Ovary (tissue), 9 donors: ENCODE results near the gene SPAG8. TPM values are rescaled to one million over a fixed set of nuclear protein-coding genes. Genes with fewer than 3 reads are reported as not detected.
A peak's percentile ranks its signal among the peaks of the same experiment; 100 is the strongest.

Experiments
- DNase-seq, 5 donors: peaks; one replicate each; pipeline ENCODE4 v3.0.0-alpha.2; 2019 to 2020
- H3K27ac ChIP-seq, 2 donors: fragments of 200-600 bp; one replicate each; pipeline versions ENCODE4 v1.5.1 to v1.8.0; 2019 to 2022
- H3K27me3 ChIP-seq: fragments of 200-600 bp; one replicate; pipeline ENCODE4 v1.8.0; 2022
- H3K36me3 ChIP-seq: fragments of 200-600 bp; sonication (generic); one replicate; pipeline ENCODE4 v1.5.1; 2019
- H3K4me1 ChIP-seq: one replicate; pipeline ENCODE4 v1.8.1; 2013; ENCODE audit warnings: mild to moderate bottlenecking, moderate library complexity; ENCODE audit not compliant: insufficient read depth
- H3K4me3 ChIP-seq: fragments of 200-600 bp; sonication (generic); one replicate; pipeline ENCODE4 v1.5.1; 2017
- H3K9me3 ChIP-seq, 2 donors: fragments of 200-600 bp in 1 of 2; sonication (generic) in 1 of 2; one replicate each; pipeline versions ENCODE4 v1.5.1 to v1.8.1; 2013 to 2019; ENCODE audit warnings: mild to moderate bottlenecking in 1 of 2, moderate library complexity in 1 of 2
- EP300 ChIP-seq: sonication (generic); formaldehyde crosslinking; IDR thresholded peaks from one replicate; pipeline ENCODE4 v1.6.1; 2017; ENCODE audit warnings: antibody characterized with exemption
- POLR2A ChIP-seq: fragments of 450-650 bp; IDR thresholded peaks from one replicate; pipeline ENCODE4 v1.6.1; 2017; ENCODE audit warnings: antibody characterized with exemption, mild to moderate bottlenecking, moderate library complexity
- WGBS, 3 donors: extraction: QIAGEN DNeasy Blood & Tissue Kit in 1 of 3; methylation state at CpG; one replicate each; pipeline versions ENCODE4 v1.1.5 to v1.1.7; 2013 to 2017; 5-methylcytosine and 5-hydroxymethylcytosine counted together
- intact Hi-C, 4 donors: fragments of 100-400 bp; cut with DNase I; formaldehyde crosslinking; loops; one replicate each; pipeline versions ENCODE4 v1.11.0 to v1.15.1; 2022 to 2023
- polyA plus RNA-seq, 2 donors: library from polyadenylated mRNA; stranded (reverse); fragments of 200-250 nt in 1 of 2; fragments of 350-450 nt in 1 of 2; fragmentation: Illumina TruSeq in 1 of 2; extraction: RNeasy Lipid Tissue Mini Kit (QIAGEN cat#74804) in 1 of 2; gene quantifications; one replicate each; pipeline ENCODE4 v1.2.3, GENCODE V29; 2013 to 2014
- total RNA-seq, 7 donors: library from RNA; depleted of rRNA in 2 of 7; stranded (reverse); fragments of >200 nt in 2 of 7; fragmentation: NEBNext Ultra II Directional in 3 of 7; extraction: Animal tissue kit (Norgen Biotek cat#: 25700) in 3 of 7; gene quantifications; one replicate each; pipeline versions ENCODE4 v1.1.0 to v1.2.4, GENCODE V29; 2016 to 2023
- TF ChIP-seq, protein P1 (sequence below), 3 donors: fragments of 450-650 bp in 2 of 3; fragments of 200-600 bp in 1 of 3; IDR thresholded peaks; one replicate each; pipeline versions ENCODE4 v1.5.1 to v1.8.0; 2016 to 2022; ENCODE audit warnings: antibody characterized with exemption in 3 of 3, mild to moderate bottlenecking in 1 of 3
- donor health status: DM: no; HTN: no; CAD: no; lungs with moderate emphysema.
- donor health status: DM: no; HTN: no; CAD: no.
- donor health status: Bipolar disorder and iron deficiency.
- donor health status: DM: yes; HTN: yes; CAD: no.
- donor health status: DM: no; HTN: no; CAD: no.
- donor health status: DM: yes; HTN: yes; CAD: no.

Gene SPAG8
- total and polyA plus RNA-seq, 9 donors = 2.1 to 28.1 (median 4.6) TPM

- TF ChIP-seq, protein P1, sequence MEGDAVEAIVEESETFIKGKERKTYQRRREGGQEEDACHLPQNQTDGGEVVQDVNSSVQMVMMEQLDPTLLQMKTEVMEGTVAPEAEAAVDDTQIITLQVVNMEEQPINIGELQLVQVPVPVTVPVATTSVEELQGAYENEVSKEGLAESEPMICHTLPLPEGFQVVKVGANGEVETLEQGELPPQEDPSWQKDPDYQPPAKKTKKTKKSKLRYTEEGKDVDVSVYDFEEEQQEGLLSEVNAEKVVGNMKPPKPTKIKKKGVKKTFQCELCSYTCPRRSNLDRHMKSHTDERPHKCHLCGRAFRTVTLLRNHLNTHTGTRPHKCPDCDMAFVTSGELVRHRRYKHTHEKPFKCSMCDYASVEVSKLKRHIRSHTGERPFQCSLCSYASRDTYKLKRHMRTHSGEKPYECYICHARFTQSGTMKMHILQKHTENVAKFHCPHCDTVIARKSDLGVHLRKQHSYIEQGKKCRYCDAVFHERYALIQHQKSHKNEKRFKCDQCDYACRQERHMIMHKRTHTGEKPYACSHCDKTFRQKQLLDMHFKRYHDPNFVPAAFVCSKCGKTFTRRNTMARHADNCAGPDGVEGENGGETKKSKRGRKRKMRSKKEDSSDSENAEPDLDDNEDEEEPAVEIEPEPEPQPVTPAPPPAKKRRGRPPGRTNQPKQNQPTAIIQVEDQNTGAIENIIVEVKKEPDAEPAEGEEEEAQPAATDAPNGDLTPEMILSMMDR (IDR thresholded peaks at IDR 0.05) = no peak
- TF ChIP-seq POLR2A (no peak), EP300 (no peak)
- H3K27ac ChIP-seq = no peak overlapping the region
- intact Hi-C loops = no loop called here
- no peaks in the 10 kb centered on the region for H3K36me3 ChIP-seq
- 44 to 78% (median 75%) methylated on average over 1 of the region's 1 CpG for WGBS, 3 donors
- DNase-seq = no peak
- no peak overlapping the region for H3K4me3 ChIP-seq
- H3K27me3 ChIP-seq = no peaks in the 10 kb centered on the region
- H3K4me1 ChIP-seq = peaks cover 2% of the 10 kb centered on the region
- no peaks in the 10 kb centered on the region for H3K9me3 ChIP-seq
Measured at GRCh38 chr9:35816708-35817107, 4.6 kb upstream of the SPAG8 start.

DNA sequence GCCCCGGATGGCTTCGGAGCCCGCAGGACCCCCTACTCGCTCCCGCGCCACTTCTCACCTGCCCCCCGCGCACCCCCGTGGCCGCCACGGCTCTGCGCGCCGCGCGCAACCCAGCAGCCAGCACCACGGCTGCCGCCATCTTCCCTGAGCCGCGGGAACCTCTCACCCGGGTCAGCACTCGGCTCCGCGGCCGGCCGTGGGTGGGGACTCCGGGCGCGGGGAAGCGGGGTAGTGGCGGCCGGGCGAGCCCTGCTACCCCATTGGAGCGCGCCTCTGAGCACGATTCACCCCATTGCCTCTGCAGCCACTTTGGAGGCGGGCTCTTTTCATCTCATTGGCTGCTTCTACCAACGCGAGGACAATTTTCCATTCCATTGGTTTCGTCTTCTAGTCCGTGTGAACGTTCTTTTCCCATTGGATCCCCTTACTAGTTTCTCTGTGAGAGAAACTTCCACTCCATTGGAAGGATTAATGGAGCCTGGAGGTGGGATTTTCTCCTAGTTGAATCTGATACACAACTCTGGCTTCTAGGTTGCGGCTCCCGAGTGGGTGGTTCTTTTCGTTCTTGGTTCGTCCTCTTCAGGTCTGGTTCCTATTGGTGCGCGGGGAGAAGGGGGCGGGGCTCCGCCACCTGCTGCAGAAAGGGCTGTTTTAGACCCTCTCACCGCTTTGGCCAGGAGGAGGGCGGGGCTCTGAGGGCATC is 2.9 kb upstream of the SPAG8 start, which contains the start of gene HINT2:
Gene HINT2 (minus strand): TSS at position 202 of the 703 bp plus-strand sequence. CDS start 63 bp downstream, at position 139.
- H3K27me3 ChIP-seq = no peaks in the 10 kb centered on the region
- peaks cover 2% of the 10 kb centered on the region for H3K4me1 ChIP-seq
- H3K4me3 ChIP-seq = peak within 1 kb of the TSS; percentile 74
- DNase-seq = peak; percentile 92 to 96 (median 93)
- peak; percentile 91 for TF ChIP-seq POLR2A
- no peak for TF ChIP-seq EP300
- TF ChIP-seq, protein P1 (IDR thresholded peaks at IDR 0.05) = peak in 2 of 3 donors; percentile 10 to 26
- intact Hi-C loops = loop anchor here in 1 of 4 donors (5.0 kb wide), 1 partner anchor 78 kb away; no protein-coding TSS in a partner anchor
- no peaks in the 10 kb centered on the region for H3K9me3 ChIP-seq
- no peaks in the 10 kb centered on the region for H3K36me3 ChIP-seq
- peak within 1 kb of the TSS; percentile 89 to 96 for H3K27ac ChIP-seq
- WGBS, 3 donors = 0 to 1% (median 0%) methylated on average over 45 to 52 of the region's 52 CpGs

- peak; percentile 70 to 82 (median 73) for DNase-seq
- intact Hi-C loops = loop anchor here in 1 of 4 donors (5.0 kb wide), 1 partner anchor 77 kb away; no protein-coding TSS in a partner anchor
Measured at GRCh38 chr9:35814106-35814840, 2.2 kb upstream of the SPAG8 start.

DNA sequence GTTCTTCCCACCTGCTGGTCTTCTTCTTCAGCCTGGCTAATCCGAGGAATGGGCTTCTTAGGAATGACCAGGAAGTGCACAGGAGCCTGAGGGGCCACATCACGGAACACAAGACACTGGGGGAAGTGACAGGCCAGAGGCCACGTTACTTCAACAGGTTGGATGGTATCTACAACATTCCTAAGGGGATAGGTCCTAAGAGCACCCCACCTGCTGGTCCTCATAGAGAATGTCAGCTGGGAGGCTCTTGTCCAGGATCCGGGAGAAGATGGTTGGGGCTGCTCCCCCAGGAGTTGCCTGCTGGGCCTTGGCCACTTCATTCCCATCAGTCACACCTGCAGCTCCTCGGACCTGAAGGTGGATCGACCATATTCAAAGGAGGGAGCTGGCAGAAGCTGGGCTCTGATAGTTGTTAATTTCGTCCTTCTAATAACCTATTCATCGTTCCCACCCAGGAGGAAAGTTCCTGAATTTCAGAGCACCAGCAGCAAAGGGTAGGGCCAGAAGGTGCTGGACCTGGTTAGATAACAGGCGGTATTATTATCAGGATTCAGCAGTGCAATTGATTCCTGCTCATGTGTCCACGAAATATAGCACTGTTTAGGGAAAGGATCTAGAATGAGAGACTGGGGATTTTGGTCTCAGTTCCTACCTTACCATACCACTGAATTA is 1.5 kb upstream of the SPAG8 start:
- 73 to 79% (median 76%) methylated on average over 10 of the region's 10 CpGs for WGBS, 3 donors
- DNase-seq = no peak
- no peak overlapping the region for H3K4me3 ChIP-seq
- H3K9me3 ChIP-seq = no peaks in the 10 kb centered on the region
- no peak for TF ChIP-seq POLR2A
- TF ChIP-seq, protein P1 (IDR thresholded peaks at IDR 0.05) = no peak
- no peak for TF ChIP-seq EP300
- no peaks in the 10 kb centered on the region for H3K36me3 ChIP-seq
- no peaks in the 10 kb centered on the region for H3K27me3 ChIP-seq
- peak overlapping the region in 1 of 2 donors; percentile 96 for H3K27ac ChIP-seq
- intact Hi-C loops = loop anchor here in 1 of 4 donors (5.0 kb wide), 1 partner anchor 76 kb away; no protein-coding TSS in a partner anchor
- peaks cover 2% of the 10 kb centered on the region for H3K4me1 ChIP-seq

More at GRCh38 chr9:35814106-35814840, 2.2 kb upstream of the SPAG8 start:
- no peaks in the 10 kb centered on the region for H3K9me3 ChIP-seq
- peak overlapping the region; percentile 89 to 96 for H3K27ac ChIP-seq
- TF ChIP-seq EP300 (peak; percentile 42), POLR2A (no peak)
- H3K4me1 ChIP-seq = peaks cover 2% of the 10 kb centered on the region
- peak overlapping the region; percentile 74 for H3K4me3 ChIP-seq
- H3K36me3 ChIP-seq = no peaks in the 10 kb centered on the region
- no peaks in the 10 kb centered on the region for H3K27me3 ChIP-seq
- 7 to 9% (median 8%) methylated on average over 23 to 29 of the region's 29 CpGs for WGBS, 3 donors
